Lower leg skin (tissue), 4 donors: Measurements from ENCODE around the gene ASAP2. TPM values are rescaled to one million over a fixed set of nuclear protein-coding genes. Genes with fewer than 3 reads are reported as not detected.

Source experiments
- DNase-seq, 2 donors: peaks; one replicate each; pipeline ENCODE4 v3.0.0-alpha.2; 2019; ENCODE audit warnings: low spot score in 2 of 2
- H3K4me3 ChIP-seq: fragments of 200-600 bp; sonication (generic); 2 replicates; pipeline ENCODE4 v1.5.1; 2017; ENCODE audit warnings: mild to moderate bottlenecking, low read depth; ENCODE audit not compliant: poor library complexity, severe bottlenecking
- POLR2A ChIP-seq, 2 donors: fragments of 450-650 bp; IDR thresholded peaks; one replicate each; pipeline ENCODE4 v1.6.1; 2016 to 2017; ENCODE audit warnings: antibody characterized with exemption in 2 of 2, mild to moderate bottlenecking in 1 of 2, moderate library complexity in 1 of 2
- WGBS, 2 donors: methylation state at CpG; one replicate each; pipeline ENCODE4 v1.1.5; 2018; 5-methylcytosine and 5-hydroxymethylcytosine counted together
- intact Hi-C: fragments of 100-400 bp; cut with DNase I; formaldehyde crosslinking; loops from one replicate; pipeline ENCODE4 v1.15.0; 2023; ENCODE audit warnings: low total_unique reads
- total RNA-seq, 4 donors: library from RNA; depleted of rRNA; stranded (reverse); fragments of >200 nt; gene quantifications; one replicate each; pipeline ENCODE4 v1.1.0, GENCODE V29; 2016
- TF ChIP-seq, protein P1 (sequence below), 3 donors: fragments of 450-650 bp; IDR thresholded peaks; one replicate each; pipeline ENCODE4 v1.5.1; 2016; ENCODE audit warnings: antibody characterized with exemption in 3 of 3, mild to moderate bottlenecking in 3 of 3, moderate library complexity in 2 of 3

The ASAP2 gene
- total RNA-seq, 4 donors from 2014 or later, result 30.4 to 40.7 (median 33.1) TPM

DNA sequence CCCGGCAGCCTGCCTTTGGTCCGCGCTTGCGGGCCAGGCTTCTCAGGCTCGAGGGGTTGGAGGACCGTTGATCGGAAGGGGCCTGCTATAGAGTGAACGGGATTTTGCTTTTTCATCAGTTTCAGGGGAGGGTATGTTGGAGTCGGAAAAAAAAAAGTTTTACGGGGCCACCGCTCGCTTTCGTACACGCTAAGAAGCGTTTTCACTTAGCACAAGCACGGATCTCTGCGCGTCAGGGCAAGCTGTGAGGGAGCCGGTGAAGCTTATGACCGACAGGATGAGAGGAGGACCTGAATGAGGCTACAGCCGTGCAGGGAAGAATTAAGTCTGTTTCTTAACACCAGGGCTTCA lies 217.3 kb downstream of the ASAP2 start:
- no peak for DNase-seq
- WGBS, 2 donors, result 1% methylated on average over 16 to 21 of the region's 21 CpGs
- peak overlapping the region; percentile 89 for H3K4me3 ChIP-seq
- intact Hi-C loops, result no loop called here
- TF ChIP-seq, protein P1, sequence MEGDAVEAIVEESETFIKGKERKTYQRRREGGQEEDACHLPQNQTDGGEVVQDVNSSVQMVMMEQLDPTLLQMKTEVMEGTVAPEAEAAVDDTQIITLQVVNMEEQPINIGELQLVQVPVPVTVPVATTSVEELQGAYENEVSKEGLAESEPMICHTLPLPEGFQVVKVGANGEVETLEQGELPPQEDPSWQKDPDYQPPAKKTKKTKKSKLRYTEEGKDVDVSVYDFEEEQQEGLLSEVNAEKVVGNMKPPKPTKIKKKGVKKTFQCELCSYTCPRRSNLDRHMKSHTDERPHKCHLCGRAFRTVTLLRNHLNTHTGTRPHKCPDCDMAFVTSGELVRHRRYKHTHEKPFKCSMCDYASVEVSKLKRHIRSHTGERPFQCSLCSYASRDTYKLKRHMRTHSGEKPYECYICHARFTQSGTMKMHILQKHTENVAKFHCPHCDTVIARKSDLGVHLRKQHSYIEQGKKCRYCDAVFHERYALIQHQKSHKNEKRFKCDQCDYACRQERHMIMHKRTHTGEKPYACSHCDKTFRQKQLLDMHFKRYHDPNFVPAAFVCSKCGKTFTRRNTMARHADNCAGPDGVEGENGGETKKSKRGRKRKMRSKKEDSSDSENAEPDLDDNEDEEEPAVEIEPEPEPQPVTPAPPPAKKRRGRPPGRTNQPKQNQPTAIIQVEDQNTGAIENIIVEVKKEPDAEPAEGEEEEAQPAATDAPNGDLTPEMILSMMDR (IDR thresholded peaks at IDR 0.05), result no peak
- no peak for TF ChIP-seq POLR2A (IDR thresholded peaks at IDR 0.05)

DNA sequence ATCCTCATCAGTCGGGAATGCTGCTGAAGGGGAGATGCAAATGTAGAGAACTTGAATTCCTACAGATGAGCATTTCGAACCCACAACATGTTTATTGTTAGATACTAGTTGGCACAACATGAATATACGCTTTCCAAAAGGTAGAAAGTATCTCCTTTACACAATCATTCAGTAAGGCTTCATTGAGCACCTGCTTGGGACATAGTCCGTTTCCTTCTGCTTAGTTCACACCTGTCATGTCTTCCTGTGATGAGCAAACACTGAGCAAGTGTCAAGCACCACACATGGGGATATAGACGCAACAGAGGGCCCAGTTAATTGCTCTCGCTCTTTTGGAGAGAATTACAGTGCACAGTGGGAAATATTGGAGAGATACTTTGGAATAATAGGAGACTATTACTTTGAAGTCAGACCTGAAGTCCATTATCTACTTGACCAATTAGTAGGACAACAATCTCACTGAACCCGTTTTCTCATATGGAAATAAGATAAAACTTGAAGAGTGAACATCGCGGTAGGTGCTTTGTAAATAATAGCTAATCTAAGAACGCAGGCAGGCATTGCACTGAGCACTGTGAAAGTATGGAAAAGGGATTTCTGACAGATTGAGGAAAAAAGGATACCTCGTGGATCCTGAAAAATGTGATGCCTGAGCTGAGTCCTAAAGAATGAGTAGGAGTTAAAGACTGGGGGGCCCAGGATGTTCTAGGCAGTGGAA lies 218.0 kb downstream of the ASAP2 start:
- H3K4me3 ChIP-seq, result peak overlapping the region; percentile 89
- WGBS, 2 donors, result 59 to 66% methylated on average over 11 of the region's 11 CpGs
- no peak for DNase-seq
- TF ChIP-seq POLR2A (IDR thresholded peaks at IDR 0.05), result no peak
- TF ChIP-seq, protein P1 (IDR thresholded peaks at IDR 0.05), result no peak
- intact Hi-C loops, result no loop called here

DNA sequence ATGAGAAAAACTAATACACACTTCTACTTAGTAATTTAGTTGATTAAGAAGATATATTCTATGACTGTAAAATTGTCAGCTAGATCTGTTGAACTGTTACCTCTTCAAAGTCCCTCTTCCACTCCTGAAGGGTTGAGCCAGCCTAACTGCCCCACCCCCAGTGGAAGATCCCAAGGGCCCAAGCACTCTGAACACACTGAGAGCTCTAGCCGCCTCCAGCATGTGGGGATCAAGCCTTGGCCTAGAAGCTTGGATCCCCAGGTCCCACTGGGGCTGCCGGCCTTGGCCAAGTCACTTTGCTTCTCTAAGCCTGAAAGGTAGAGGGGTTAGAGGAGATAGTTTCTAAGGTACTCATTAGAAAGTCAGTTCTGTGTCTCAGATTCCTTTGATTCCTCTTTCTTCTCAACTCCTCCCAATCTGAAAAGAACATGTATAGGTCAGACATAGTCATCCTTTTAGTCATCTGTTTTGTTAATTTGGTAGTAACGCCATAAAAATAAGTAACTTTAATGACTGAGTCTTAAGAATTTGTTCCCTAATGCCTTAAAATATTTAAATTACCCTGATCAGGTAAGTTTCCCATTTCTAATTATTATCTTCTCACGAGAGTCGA lies 222.5 kb downstream of the ASAP2 start:
- TF ChIP-seq, protein P1 (IDR thresholded peaks at IDR 0.05), result no peak
- no peak for TF ChIP-seq POLR2A (IDR thresholded peaks at IDR 0.05)
- intact Hi-C loops, result no loop called here
- no peak overlapping the region for H3K4me3 ChIP-seq
- WGBS, 2 donors, result 87 to 91% methylated on average over 5 of the region's 5 CpGs
- no peak for DNase-seq

DNA sequence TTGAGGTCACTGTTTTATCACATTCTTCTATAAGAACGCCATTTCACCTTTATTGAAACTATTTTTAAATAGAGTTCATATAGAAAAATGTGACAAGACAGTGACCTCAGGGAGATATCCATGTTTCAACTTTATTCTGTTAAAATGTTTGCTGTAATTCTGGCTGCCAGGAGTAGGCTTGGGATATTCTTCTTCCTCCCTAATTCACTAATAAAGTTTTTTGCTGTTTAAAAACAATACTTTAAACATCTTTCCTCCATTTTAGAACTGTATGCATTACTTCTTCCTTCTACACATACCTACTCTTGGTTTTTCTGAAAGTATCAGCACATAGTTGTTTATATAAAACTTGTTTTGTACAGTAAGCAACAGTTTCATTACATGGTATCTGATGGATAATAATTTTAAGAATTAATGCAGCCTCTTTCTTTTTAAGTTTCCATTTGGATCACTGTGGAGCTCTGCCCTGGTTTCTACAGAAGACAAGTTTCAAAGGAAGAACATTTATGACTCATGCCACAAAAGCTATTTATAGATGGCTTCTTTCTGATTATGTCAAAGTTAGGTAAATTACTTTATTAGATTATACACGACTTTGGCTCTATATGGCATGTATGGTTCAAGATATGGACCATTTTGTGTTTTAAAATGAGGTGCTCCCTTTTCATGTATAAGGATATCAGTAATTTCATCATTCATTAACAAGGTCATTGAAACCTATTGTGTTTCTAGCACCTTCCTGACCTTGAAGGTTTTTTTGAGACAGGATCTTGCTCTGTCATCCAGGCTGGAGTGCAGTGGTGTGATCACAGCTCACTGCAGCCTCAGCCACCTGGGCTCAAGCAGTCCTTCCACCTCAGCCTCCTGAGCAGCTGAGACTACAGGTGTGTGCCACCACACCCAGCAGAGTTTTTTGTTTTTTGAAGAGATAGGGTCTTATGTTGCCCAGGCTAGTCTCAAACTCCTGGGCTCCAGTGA lies 224.0 kb downstream of the ASAP2 start:
- WGBS, 2 donors, result 57 to 65% methylated on average over 2 of the region's 2 CpGs
- no peak for DNase-seq
- no peak overlapping the region for H3K4me3 ChIP-seq
- intact Hi-C loops, result no loop called here
- TF ChIP-seq POLR2A (IDR thresholded peaks at IDR 0.05), result no peak

DNA sequence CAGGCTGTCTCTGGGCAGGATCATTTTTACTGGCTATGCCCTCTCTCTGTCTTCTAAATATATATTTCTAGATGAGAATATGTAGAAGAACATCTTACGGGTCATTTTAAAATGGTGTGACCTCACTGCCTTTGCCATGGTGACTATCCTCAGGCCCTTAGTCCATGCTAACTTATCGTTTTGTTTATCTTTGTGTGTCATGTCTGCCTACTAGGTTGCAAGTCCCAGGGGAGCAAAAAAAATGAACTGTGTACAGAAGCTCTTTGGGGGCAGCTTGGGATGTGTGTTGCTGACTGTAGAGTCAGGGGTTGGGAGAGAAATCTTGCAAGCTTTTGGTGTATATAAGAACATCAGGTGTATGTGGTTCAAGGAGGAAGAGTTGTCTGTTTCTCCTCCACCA lies 227.9 kb downstream of the ASAP2 start:
- no peak for DNase-seq
- intact Hi-C loops, result no loop called here
- 60 to 95% methylated on average over 2 of the region's 2 CpGs for WGBS, 2 donors
- TF ChIP-seq POLR2A (IDR thresholded peaks at IDR 0.05), result no peak
- TF ChIP-seq, protein P1 (IDR thresholded peaks at IDR 0.05), result no peak
- H3K4me3 ChIP-seq, result no peak overlapping the region

DNA sequence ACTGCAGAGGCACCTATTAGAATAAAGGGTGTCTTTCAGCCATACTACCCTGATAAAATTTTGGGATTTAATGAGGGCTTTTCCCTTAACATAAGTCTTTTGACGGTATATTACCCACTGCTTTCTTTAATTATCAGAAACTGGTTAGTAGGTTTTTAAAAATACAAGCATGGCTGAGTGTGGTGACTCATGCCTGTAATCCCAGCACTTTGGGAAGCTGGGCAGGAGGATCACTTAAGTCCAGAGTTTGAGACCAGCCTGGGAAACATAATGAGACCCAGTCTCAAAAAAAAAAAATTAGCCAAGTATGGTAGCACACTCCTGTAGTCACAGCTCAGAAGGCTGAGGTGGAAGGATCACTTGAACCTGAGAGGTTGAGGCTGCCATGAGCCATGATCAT lies 232.9 kb downstream of the ASAP2 start:
- DNase-seq, result no peak
- TF ChIP-seq POLR2A (IDR thresholded peaks at IDR 0.05), result no peak
- TF ChIP-seq, protein P1 (IDR thresholded peaks at IDR 0.05), result no peak
- H3K4me3 ChIP-seq, result no peak overlapping the region
- intact Hi-C loops, result no loop called here
- WGBS, 2 donors, result 93% methylated on average over 1 of the region's 1 CpG
